GM19395 (cell line): Measurements from ENCODE around the gene GSTCD.
"Not testable (repeated sequence)": the region's sequence is repeated elsewhere in the genome, so short reads cannot be mapped to it uniquely, and the experiment has no call there.

Experiments used
- ATAC-seq: cut with Tn5 transposase; IDR thresholded peaks from one replicate; pipeline ENCODE4 v1.9.1; 2021; ENCODE audit warnings: mild to moderate bottlenecking, moderate library complexity; ENCODE audit not compliant: unreplicated experiment

Gene GSTCD

GRCh38 chr4:105714071-105714521 lies 5.5 kb downstream of the GSTCD start:
- peak; percentile 56 for ATAC-seq

GRCh38 chr4:105714932-105715331 lies 6.3 kb downstream of the GSTCD start:
- no peak for ATAC-seq

- no peak for ATAC-seq
Measured at GRCh38 chr4:105715692-105716278, 7.2 kb downstream of the GSTCD start.

- no peak for ATAC-seq
Measured at GRCh38 chr4:105719204-105719603, 10.6 kb downstream of the GSTCD start.

- no peak for ATAC-seq
Measured at GRCh38 chr4:105725623-105726022, 17.0 kb downstream of the GSTCD start.

- ATAC-seq = not testable (repeated sequence)
Measured at GRCh38 chr4:105729895-105730294, 21.3 kb downstream of the GSTCD start.

GRCh38 chr4:105735217-105735616 lies 26.6 kb downstream of the GSTCD start:
- ATAC-seq = not testable (repeated sequence)

- no peak for ATAC-seq
Measured at GRCh38 chr4:105741548-105741947, 33.0 kb downstream of the GSTCD start.

- ATAC-seq = no peak
Measured at GRCh38 chr4:105748222-105748621, 39.6 kb downstream of the GSTCD start.

- ATAC-seq = no peak
Measured at GRCh38 chr4:105751718-105752299, 43.2 kb downstream of the GSTCD start.

GRCh38 chr4:105753361-105753760 lies 44.8 kb downstream of the GSTCD start:
- no peak for ATAC-seq

GRCh38 chr4:105755375-105755774 lies 46.8 kb downstream of the GSTCD start:
- ATAC-seq = no peak

GRCh38 chr4:105758958-105759357 lies 50.4 kb downstream of the GSTCD start:
- peak; percentile 54 for ATAC-seq

GRCh38 chr4:105765690-105766407 lies 57.3 kb downstream of the GSTCD start:
- ATAC-seq = no peak

GRCh38 chr4:105767579-105767978 lies 59.0 kb downstream of the GSTCD start:
- no peak for ATAC-seq

GRCh38 chr4:105770524-105770923 lies 61.9 kb downstream of the GSTCD start:
- ATAC-seq = not testable (repeated sequence)

- ATAC-seq = not testable (repeated sequence)
Measured at GRCh38 chr4:105772065-105772464, 63.5 kb downstream of the GSTCD start.

- not testable (repeated sequence) for ATAC-seq
Measured at GRCh38 chr4:105775760-105776415, 67.3 kb downstream of the GSTCD start.

- ATAC-seq = no peak
Measured at GRCh38 chr4:105780176-105780575, 71.6 kb downstream of the GSTCD start.

- ATAC-seq = no peak
Measured at GRCh38 chr4:105784761-105785160, 76.2 kb downstream of the GSTCD start.

GRCh38 chr4:105785792-105786191 lies 77.2 kb downstream of the GSTCD start:
- ATAC-seq = no peak

- ATAC-seq = no peak
Measured at GRCh38 chr4:105786748-105787147, 78.2 kb downstream of the GSTCD start.
